CD4-positive, alpha-beta T cell treated with Interleukin-12 subunit alpha and Interleukin-12 subunit beta, for 1 hour (primary cell): ENCODE data around the gene ATF5.

Experiments
- DNase-seq: peaks from one replicate; pipeline ENCODE4 v3.0.0-alpha.2; 2020

ATF5 gene, protein sequence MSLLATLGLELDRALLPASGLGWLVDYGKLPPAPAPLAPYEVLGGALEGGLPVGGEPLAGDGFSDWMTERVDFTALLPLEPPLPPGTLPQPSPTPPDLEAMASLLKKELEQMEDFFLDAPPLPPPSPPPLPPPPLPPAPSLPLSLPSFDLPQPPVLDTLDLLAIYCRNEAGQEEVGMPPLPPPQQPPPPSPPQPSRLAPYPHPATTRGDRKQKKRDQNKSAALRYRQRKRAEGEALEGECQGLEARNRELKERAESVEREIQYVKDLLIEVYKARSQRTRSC

DNA sequence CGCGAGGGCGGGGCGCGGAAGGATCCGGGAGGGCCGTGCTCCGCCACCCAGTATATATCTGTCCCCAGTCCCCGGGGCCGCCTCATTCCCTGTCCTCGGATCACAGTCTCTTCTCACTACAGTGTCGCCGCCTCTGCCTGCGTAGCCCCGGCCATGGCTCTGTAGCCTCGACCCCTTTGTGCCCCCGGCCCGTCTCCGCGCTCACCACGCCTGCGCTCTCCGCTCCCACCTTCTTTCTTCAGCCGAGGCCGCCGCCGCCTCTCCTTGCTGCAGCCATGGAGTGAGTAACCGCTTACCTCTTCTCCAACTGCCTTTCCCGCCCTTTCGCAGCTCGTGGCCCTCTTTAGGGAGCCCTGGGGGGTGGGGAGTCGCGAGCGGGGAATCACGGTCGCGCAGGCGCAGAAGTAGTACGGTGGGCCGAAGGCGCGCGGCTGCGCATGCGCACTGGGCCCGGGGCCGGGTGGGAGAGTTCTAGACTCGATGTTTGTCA, at the start of gene ATF5, which contains the start of gene NUP62:
Gene ATF5 (plus strand): TSS at position 85 of the 490 bp plus-strand sequence. CDS start 1,646 bp downstream, outside the sequence.
Gene NUP62 (minus strand): TSS at position 384 of the 490 bp plus-strand sequence. CDS start 19,697 bp downstream, outside the sequence.
- peak; percentile 91 for DNase-seq

GRCh38 chr19:49879243-49879963, 49.6 kb upstream of the ATF5 start:
- DNase-seq = no peak

GRCh38 chr19:49880162-49880869, 48.7 kb upstream of the ATF5 start:
- no peak for DNase-seq

- DNase-seq = no peak
Measured at GRCh38 chr19:49881186-49881585, 47.8 kb upstream of the ATF5 start.

GRCh38 chr19:49881672-49882394, 47.2 kb upstream of the ATF5 start:
- no peak for DNase-seq

DNA sequence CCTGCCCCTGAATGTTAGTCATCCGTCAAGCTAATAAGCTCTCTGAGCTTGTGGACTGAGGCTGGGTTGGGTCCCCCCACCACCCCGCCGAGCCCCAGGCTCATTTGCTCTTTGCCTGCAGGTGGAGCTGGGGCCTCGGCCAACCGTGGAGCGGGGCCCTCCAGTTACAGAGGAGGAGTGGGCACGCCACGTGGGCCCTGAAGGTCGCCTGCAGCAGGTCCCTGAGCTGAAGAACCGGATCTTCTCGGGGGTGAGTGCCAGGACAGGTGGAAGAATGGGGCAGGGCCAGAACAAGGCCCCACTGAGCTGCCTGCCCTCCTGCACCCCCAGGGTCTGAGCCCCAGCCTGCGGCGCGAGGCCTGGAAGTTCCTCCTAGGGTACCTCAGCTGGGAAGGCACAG, 46.4 kb upstream of the ATF5 start:
- DNase-seq = no peak

- DNase-seq = no peak
Measured at GRCh38 chr19:49883094-49883493, 45.9 kb upstream of the ATF5 start.

- DNase-seq = no peak
Measured at GRCh38 chr19:49884109-49884508, 44.9 kb upstream of the ATF5 start.

- DNase-seq = no peak
Measured at GRCh38 chr19:49884760-49885159, 44.2 kb upstream of the ATF5 start.

GRCh38 chr19:49887037-49887664, 41.9 kb upstream of the ATF5 start:
- DNase-seq = no peak

DNA sequence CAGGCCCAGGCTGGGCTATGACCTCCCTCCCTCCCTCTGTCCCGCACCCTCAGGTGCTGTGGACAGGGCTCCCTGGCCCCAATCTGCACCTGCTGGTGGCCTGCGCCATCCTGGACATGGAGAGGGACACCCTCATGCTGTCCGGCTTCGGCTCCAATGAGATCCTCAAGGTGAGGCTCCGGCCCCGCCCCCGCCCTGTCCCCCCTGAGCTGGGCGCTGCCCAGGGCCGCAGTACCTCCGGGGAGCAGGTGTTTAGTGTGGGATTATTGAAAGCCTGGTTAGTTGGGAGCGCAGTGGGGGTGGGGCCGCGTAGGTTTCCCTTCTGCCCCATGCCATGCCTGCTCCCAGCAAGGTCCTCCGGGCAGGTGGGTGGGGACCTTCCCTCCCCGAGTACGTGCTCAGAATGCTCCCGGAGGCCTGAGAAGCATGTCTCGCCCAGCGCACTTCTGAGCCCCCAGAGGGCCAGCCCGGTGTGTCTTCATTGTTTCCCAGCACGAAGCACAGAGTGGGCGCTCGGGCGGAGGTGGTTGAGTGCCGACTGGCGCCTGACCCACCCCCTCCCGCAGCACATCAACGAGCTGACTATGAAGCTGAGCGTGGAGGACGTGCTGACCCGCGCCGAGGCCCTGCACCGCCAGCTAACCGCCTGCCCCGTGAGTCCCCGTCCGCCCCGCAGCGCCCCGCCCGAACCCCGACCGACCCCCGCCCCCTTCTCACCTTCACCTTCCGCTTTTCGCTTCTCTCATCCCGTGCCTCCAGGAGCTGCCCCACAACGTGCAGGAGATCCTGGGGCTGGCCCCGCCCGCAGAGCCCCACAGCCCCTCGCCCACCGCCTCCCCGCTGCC, 41.1 kb upstream of the ATF5 start:
- DNase-seq = no peak

DNA sequence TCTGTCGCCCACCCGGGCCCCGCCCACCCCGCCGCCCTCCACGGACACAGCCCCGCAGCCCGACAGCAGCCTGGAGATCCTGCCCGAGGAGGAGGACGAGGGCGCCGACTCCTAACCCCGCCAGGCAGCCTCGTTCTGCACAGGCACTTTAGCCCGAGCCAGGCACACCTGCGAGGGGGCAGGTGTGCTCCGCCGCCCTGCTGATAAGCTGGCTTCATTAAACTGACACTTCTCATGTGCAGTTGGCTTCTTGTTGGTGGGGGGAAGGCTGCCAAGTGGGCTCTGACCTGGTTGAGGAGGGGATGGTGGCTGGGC, 40.5 kb upstream of the ATF5 start:
- no peak for DNase-seq

GRCh38 chr19:49889038-49889686, 39.8 kb upstream of the ATF5 start:
- DNase-seq = no peak

DNA sequence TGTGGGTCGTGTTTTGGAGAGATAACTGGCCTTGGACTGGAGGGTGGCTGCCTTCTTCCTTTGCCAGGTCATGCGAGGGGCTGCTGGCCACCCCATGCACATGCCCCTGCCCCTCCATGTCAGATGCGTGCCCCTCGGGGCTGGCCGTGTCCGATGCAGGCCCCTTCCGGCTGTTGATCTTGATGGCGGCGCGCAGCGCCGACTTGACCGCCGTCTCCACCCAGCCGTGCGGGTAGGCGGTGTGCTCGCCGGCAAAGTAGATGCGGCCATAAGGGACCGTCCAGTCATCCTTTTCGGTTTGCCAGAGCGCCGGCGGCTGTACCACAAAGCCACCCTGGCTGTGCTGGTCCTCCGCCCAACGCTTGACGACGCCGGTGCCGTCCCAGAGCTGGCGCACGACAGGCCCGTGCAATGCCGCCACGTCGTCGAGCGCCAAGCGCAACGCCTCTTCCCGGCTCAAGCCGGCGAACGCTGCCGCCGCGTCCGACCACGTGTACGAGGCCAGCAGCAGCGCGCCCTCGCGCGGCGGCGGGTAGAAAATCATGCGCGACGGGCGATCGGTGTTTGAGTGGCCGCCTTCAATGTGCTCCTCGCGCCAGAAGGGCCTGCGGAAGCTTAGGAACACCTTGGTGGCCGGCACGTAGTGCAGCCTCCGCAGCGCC, 39.2 kb upstream of the ATF5 start:
- DNase-seq = peak; percentile 84

DNA sequence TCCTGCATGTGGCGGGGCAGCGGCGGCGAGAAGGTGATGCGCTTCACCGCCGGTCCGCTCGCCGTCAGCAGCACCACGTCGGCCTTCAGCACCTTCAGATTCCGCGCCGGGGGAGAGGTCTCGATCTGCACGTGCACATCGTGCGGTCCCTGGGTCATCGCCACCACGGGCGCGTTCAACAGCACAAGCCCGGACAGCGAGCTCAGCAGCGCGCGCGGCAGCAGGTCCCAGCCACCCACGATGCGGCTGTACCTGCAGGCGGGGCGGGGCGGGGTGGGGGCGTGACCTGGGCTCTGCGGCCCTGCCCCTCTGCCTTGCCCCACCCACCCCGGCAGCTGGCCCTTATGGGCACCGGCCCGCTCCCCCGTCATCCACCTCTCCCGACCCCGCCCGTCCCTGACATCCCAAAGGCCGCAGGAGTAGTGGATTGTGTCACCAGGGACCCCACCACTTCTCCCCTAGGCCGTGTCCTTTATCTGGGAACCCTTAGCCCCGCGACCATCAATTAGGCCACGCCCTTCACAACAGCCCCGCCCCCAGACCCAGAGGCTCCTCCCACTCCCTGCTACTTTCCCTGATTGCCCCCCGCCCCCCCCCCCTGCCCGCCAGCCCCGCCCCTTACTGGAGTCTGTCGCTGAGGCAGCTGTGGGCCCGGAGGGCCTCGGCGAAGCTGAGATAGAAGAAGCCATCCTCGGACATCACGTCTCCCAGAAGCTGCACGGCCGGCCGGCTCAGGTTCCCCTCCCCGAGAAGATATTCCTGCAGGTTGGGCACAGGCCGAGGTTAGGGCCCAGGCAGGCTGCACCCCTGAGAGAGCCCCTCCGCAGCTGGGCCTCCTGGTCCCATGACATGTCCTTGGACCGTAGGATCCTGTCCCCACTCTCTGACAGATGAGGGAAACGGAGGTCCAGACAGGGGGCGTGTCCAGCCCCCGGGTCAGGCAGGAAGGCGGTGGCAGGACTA, 38.4 kb upstream of the ATF5 start:
- DNase-seq = peak; percentile 81

DNA sequence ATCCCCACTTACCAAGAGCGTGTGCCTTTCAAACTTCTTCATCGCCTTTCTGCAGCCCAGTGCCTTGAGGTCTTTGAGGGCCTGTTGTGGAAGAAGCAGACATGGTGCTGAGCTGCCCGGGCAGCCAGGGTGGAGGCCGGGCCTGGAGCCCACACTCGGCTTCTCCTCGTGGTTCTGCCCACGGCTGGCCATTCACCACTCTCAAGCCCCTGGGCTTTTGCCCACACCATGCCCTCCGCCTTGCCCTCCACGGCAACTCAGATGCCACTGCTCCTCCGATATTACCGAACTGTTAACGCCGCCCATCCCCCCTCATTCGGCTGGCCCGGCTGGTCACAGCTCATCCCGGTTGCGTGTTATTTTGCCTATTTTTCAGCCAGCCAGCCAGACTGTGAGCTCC, 37.6 kb upstream of the ATF5 start:
- no peak for DNase-seq

DNA sequence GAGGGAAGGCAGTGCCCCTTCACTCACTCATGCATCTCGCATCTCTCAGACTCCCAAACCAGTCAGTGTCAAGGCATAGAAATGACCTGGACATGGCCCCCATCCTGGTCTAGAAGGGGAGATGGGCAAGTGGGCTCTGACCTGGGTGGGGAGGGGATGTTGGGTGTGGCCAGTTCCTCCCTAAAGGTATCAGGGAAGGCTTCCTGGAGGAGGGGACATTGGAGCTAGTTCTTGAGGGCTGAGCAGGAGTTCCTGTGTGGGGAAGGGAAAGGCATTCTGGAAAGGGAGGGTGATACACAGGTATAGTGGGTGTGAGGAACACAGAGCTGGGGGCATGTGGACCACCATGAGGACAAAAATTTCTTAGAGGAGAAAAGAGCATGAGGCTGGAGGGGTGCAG, 36.3 kb upstream of the ATF5 start:
- DNase-seq = no peak

GRCh38 chr19:49894011-49894664, 34.9 kb upstream of the ATF5 start:
- DNase-seq = no peak
